HG02763 (cell line): Measurements from ENCODE around the gene TRABD2B.

Source experiments
- ATAC-seq: cut with Tn5 transposase; IDR thresholded peaks from one replicate; pipeline ENCODE4 v1.9.1; 2021; ENCODE audit warnings: mild to moderate bottlenecking, moderate library complexity; ENCODE audit not compliant: unreplicated experiment

The TRABD2B gene

DNA sequence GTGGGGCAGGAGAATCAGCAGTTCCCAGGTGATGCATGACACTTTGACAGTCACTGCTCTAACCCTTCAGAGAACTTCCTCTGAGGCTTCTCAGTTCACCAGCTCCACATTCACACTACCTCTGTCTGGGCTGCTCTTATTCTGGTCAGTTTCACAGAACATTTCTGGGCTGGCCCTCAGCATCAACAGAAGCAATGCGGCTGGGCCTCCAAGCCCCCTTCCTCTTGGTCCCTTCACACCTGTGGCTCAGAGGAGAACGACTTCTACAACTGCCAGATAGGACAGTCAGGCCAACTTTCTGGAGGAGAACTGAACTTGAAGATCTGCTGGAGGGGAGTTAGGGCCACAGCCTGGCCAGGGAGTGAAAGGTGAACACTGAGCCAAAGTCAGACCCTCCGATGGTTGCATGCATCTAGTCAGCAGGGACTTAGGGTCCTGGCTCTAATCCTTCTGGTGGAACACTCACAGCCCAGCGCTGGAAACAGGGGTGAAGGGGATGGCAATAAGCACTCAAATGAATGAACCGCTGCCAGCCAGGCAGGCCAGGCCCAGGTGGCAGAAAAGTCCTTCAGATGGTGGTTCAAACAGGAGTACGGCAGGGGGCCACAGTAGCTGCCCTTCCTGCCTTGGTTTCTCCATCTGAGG, 285.2 kb downstream of the TRABD2B start:
- ATAC-seq, result no peak

DNA sequence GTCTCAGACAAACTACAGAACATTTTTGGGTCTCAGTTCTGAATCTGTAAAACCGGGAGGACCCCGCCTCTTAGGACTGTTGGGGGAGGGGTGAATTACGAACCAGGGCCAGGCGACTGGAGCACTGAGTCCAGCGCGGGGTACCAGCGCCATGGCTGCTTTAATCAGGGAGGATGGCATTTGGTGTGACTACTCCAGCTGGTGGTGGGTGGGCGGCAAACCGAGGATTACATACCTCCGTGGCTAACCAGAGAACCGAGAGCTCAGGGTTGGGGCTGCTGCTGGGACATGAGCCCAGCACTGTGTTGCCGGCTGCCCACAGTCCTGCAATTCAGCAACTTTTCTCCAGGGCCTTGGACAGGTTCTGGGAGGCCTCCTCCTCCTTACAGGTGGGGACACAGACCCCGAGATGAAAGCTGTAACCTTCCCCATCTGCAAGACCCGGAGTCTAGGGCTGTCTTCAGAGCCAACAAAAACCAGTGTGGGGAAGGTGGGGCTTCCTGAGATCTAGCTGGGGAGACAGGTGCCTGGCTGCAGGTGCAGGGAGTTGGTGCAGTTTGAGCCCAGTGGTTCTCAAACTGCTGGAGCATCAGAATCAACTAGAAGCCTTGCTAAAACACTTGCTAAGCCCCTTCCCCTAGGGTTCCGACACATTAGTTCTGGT, 285.9 kb downstream of the TRABD2B start:
- no peak for ATAC-seq
